Measurements from ENCODE around the gene PI4K2A. TPM values are rescaled to one million over a fixed set of nuclear protein-coding genes. Genes with fewer than 3 reads are reported as not detected.

The PI4K2A gene
- 15.6 and 16.1 TPM in 2 replicates for polyA plus RNA-seq (2013)

- Histone ChIP-seq H3K79me1 (ENCODE audit: low read length) (peaks cover 2% of the 10 kb centered on the region), H2AK5ac (ENCODE audit: low read length) (no peak within 1 kb of the TSS), H3K23ac (ENCODE audit: low read length) (no peak within 1 kb of the TSS), H3K27me3 (ENCODE audit: insufficient read depth, low read length) (no peaks in the 10 kb centered on the region), H4K12ac (ENCODE audit: low read depth, low read length) (no peak within 1 kb of the TSS), H4K8ac (ENCODE audit: low read depth, low read length) (peak within 1 kb of the TSS; percentile 59), H3K36me3 (ENCODE audit: control insufficient read depth in 1 of 2, insufficient read depth in 2 of 2, low read length in 2 of 2) (peaks cover 2 to 10% of the 10 kb centered on the region in 2 experiments), H3K4ac (ENCODE audit: low read depth, low read length) (peak within 1 kb of the TSS; percentile 84), H2AFZ (ENCODE audit: insufficient read depth, low read length, poor library complexity) (peak within 1 kb of the TSS; percentile 91), H3K27ac (ENCODE audit: low read depth, low read length) (peak within 1 kb of the TSS; percentile 44), H3K4me2 (ENCODE audit: low read length) (peak within 1 kb of the TSS; percentile 88), H4K91ac (ENCODE audit: low read depth, low read length) (peak within 1 kb of the TSS; percentile 50), H3K79me2 (ENCODE audit: control insufficient read depth, insufficient read depth, low read length, poor library complexity) (peaks cover 8% of the 10 kb centered on the region), H3K4me3 (ENCODE audit: low read depth, low read length) (peak within 1 kb of the TSS; percentile 100), H2BK120ac (ENCODE audit: insufficient read depth, low read length, poor library complexity) (peak within 1 kb of the TSS; percentile 55), H2BK5ac (ENCODE audit: low read depth, low read length, poor library complexity) (peak within 1 kb of the TSS; percentile 50), H3K9ac (ENCODE audit: low read length) (peak within 1 kb of the TSS; percentile 97), H3K9me3 (ENCODE audit: insufficient read depth, low read depth, low read length) (no peaks in the 10 kb centered on the region), H3K18ac (ENCODE audit: low read length) (peak within 1 kb of the TSS; percentile 74), H3K4me1 (ENCODE audit: control insufficient read depth in 1 of 2, insufficient read depth in 2 of 2, low read length in 2 of 2) (peaks cover 0 to 5% of the 10 kb centered on the region in 2 experiments), H2BK12ac (ENCODE audit: low read length) (no peak within 1 kb of the TSS), H3K14ac (ENCODE audit: low read length) (peak within 1 kb of the TSS; percentile 47)
- no CpG with 5 or more reads among the region's 54 CpGs for WGBS (ENCODE audit: extremely low coverage, insufficient coverage, insufficient read length)
- peak; percentile 100 for DNase-seq
Measured at GRCh38 chr10:97640174-97640867, at the start of gene PI4K2A. PI4K2A (plus strand) TSS chr10:97640671; CDS start chr10:97640743, 72 bp downstream.

- H3K79me1 ChIP-seq (ENCODE audit: low read length) = no peaks in the 10 kb centered on the region
- H3K27ac ChIP-seq (ENCODE audit: low read depth, low read length) = no peak overlapping the region
- no peaks in the 10 kb centered on the region for H3K36me3 ChIP-seq (ENCODE audit: control insufficient read depth in 1 of 2, insufficient read depth in 2 of 2, low read length in 2 of 2)
- no CpG with 5 or more reads among the region's 5 CpGs for WGBS (ENCODE audit: extremely low coverage, insufficient coverage, insufficient read length)
- H3K4me3 ChIP-seq (ENCODE audit: low read depth, low read length) = no peak overlapping the region
- peaks cover 0 to under 1% of the 10 kb centered on the region in 2 experiments for H3K4me1 ChIP-seq (ENCODE audit: control insufficient read depth in 1 of 2, insufficient read depth in 2 of 2, low read length in 2 of 2)
- peaks cover 3% of the 10 kb centered on the region for H3K9me3 ChIP-seq (ENCODE audit: insufficient read depth, low read depth, low read length)
- no peak overlapping the region for H3K18ac ChIP-seq (ENCODE audit: low read length)
- H2AK5ac ChIP-seq (ENCODE audit: low read length) = no peak overlapping the region
- no peak overlapping the region for H2AFZ ChIP-seq (ENCODE audit: insufficient read depth, low read length, poor library complexity)
- H3K4me2 ChIP-seq (ENCODE audit: low read length) = no peak overlapping the region
- H4K91ac ChIP-seq (ENCODE audit: low read depth, low read length) = no peak overlapping the region
- DNase-seq = no peak
- H3K27me3 ChIP-seq (ENCODE audit: insufficient read depth, low read length) = no peaks in the 10 kb centered on the region
- H3K9ac ChIP-seq (ENCODE audit: low read length) = no peak overlapping the region
- no peak overlapping the region for H2BK12ac ChIP-seq (ENCODE audit: low read length)
- no peaks in the 10 kb centered on the region for H3K79me2 ChIP-seq (ENCODE audit: control insufficient read depth, insufficient read depth, low read length, poor library complexity)
- no peak overlapping the region for H4K12ac ChIP-seq (ENCODE audit: low read depth, low read length)
- H2BK120ac ChIP-seq (ENCODE audit: insufficient read depth, low read length, poor library complexity) = no peak overlapping the region
- H3K23ac ChIP-seq (ENCODE audit: low read length) = no peak overlapping the region
- no peak overlapping the region for H3K4ac ChIP-seq (ENCODE audit: low read depth, low read length)
- H2BK5ac ChIP-seq (ENCODE audit: low read depth, low read length, poor library complexity) = no peak overlapping the region
- no peak overlapping the region for H3K14ac ChIP-seq (ENCODE audit: low read length)
- H4K8ac ChIP-seq (ENCODE audit: low read depth, low read length) = no peak overlapping the region
Measured at GRCh38 chr10:97590748-97591495, 49.5 kb upstream of the PI4K2A start.

- no peak overlapping the region for H3K18ac ChIP-seq (ENCODE audit: low read length)
- H3K4me1 ChIP-seq (ENCODE audit: control insufficient read depth in 1 of 2, insufficient read depth in 2 of 2, low read length in 2 of 2) = peaks cover 4 to 6% of the 10 kb centered on the region in 2 experiments
- no peak overlapping the region for H3K4ac ChIP-seq (ENCODE audit: low read depth, low read length)
- H4K8ac ChIP-seq (ENCODE audit: low read depth, low read length) = no peak overlapping the region
- H4K12ac ChIP-seq (ENCODE audit: low read depth, low read length) = no peak overlapping the region
- H3K23ac ChIP-seq (ENCODE audit: low read length) = no peak overlapping the region
- H2BK5ac ChIP-seq (ENCODE audit: low read depth, low read length, poor library complexity) = no peak overlapping the region
- H3K79me1 ChIP-seq (ENCODE audit: low read length) = no peaks in the 10 kb centered on the region
- H3K27me3 ChIP-seq (ENCODE audit: insufficient read depth, low read length) = no peaks in the 10 kb centered on the region
- DNase-seq = no peak
- no peak overlapping the region for H3K4me2 ChIP-seq (ENCODE audit: low read length)
- no peak overlapping the region for H3K14ac ChIP-seq (ENCODE audit: low read length)
- no peak overlapping the region for H2BK12ac ChIP-seq (ENCODE audit: low read length)
- peak overlapping the region; percentile 14 for H3K4me3 ChIP-seq (ENCODE audit: low read depth, low read length)
- H2AFZ ChIP-seq (ENCODE audit: insufficient read depth, low read length, poor library complexity) = no peak overlapping the region
- no peak overlapping the region for H2BK120ac ChIP-seq (ENCODE audit: insufficient read depth, low read length, poor library complexity)
- no peak overlapping the region for H3K27ac ChIP-seq (ENCODE audit: low read depth, low read length)
- H3K9me3 ChIP-seq (ENCODE audit: insufficient read depth, low read depth, low read length) = peaks cover 3% of the 10 kb centered on the region
- H4K91ac ChIP-seq (ENCODE audit: low read depth, low read length) = no peak overlapping the region
- no peak overlapping the region for H2AK5ac ChIP-seq (ENCODE audit: low read length)
- no peaks in the 10 kb centered on the region for H3K36me3 ChIP-seq (ENCODE audit: control insufficient read depth in 1 of 2, insufficient read depth in 2 of 2, low read length in 2 of 2)
- no CpG with 5 or more reads among the region's 4 CpGs for WGBS (ENCODE audit: extremely low coverage, insufficient coverage, insufficient read length)
- no peak overlapping the region for H3K9ac ChIP-seq (ENCODE audit: low read length)
- H3K79me2 ChIP-seq (ENCODE audit: control insufficient read depth, insufficient read depth, low read length, poor library complexity) = no peaks in the 10 kb centered on the region
Measured at GRCh38 chr10:97593421-97593820, 47.0 kb upstream of the PI4K2A start.

GRCh38 chr10:97596101-97597082 lies 44.1 kb upstream of the PI4K2A start:
- Histone ChIP-seq H2AFZ (ENCODE audit: insufficient read depth, low read length, poor library complexity) (no peak overlapping the region), H3K4ac (ENCODE audit: low read depth, low read length) (no peak overlapping the region), H3K4me3 (ENCODE audit: low read depth, low read length) (no peak overlapping the region), H3K79me2 (ENCODE audit: control insufficient read depth, insufficient read depth, low read length, poor library complexity) (no peaks in the 10 kb centered on the region), H3K4me2 (ENCODE audit: low read length) (no peak overlapping the region), H2BK12ac (ENCODE audit: low read length) (no peak overlapping the region), H3K27me3 (ENCODE audit: insufficient read depth, low read length) (no peaks in the 10 kb centered on the region), H3K79me1 (ENCODE audit: low read length) (no peaks in the 10 kb centered on the region), H3K14ac (ENCODE audit: low read length) (no peak overlapping the region), H4K8ac (ENCODE audit: low read depth, low read length) (no peak overlapping the region), H3K27ac (ENCODE audit: low read depth, low read length) (no peak overlapping the region), H2BK5ac (ENCODE audit: low read depth, low read length, poor library complexity) (no peak overlapping the region), H3K9me3 (ENCODE audit: insufficient read depth, low read depth, low read length) (no peaks in the 10 kb centered on the region), H3K23ac (ENCODE audit: low read length) (no peak overlapping the region), H3K18ac (ENCODE audit: low read length) (no peak overlapping the region), H2BK120ac (ENCODE audit: insufficient read depth, low read length, poor library complexity) (no peak overlapping the region), H4K91ac (ENCODE audit: low read depth, low read length) (no peak overlapping the region), H3K9ac (ENCODE audit: low read length) (no peak overlapping the region), H3K36me3 (ENCODE audit: control insufficient read depth in 1 of 2, insufficient read depth in 2 of 2, low read length in 2 of 2) (no peaks in the 10 kb centered on the region), H2AK5ac (ENCODE audit: low read length) (no peak overlapping the region), H3K4me1 (ENCODE audit: control insufficient read depth in 1 of 2, insufficient read depth in 2 of 2, low read length in 2 of 2) (peaks cover 4 to 6% of the 10 kb centered on the region in 2 experiments), H4K12ac (ENCODE audit: low read depth, low read length) (no peak overlapping the region)
- DNase-seq = peak in 1 of 2 donors; percentile 34
- WGBS (ENCODE audit: extremely low coverage, insufficient coverage, insufficient read length) = no CpG with 5 or more reads among the region's 10 CpGs
